ENCODE measurements around the gene LRRTM4. TPM values are rescaled to one million over a fixed set of nuclear protein-coding genes. Genes with fewer than 3 reads are reported as not detected.
"Not testable (repeated sequence)": the region's sequence is repeated elsewhere in the genome, so short reads cannot be mapped to it uniquely, and the experiment has no call there.

LRRTM4 gene
- polyA plus RNA-seq, 2 of the 4 experiments (the other 2 are of a cell fraction), result 0.03 TPM; not detected in 1

DNA sequence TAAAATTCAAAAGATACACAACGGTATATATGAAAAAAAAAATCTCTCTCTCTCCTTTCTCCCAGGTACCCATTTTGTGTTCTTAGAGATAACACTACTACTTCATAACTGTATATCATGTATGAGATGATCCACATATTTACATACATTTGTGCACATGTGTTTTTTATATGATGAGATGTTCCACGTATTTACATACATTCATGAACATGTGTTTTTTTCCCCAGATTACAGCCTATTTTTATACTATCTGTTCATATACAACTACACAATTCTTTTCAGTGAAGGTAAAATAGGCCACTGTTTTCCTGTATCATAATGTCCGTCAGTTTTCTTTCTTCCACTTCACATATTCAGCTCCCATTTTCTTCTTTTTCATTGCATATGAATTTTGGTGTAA, 808.9 kb downstream of the LRRTM4 start:
- no peaks in the 10 kb centered on the region for H3K4me1 ChIP-seq
- H3K27ac ChIP-seq, result no peak overlapping the region
- no peak overlapping the region for H3K4me3 ChIP-seq
- DNase-seq (ENCODE audit: low read depth in 1 of 2, low spot score in 1 of 2) (no peak), ATAC-seq (no peak), FAIRE-seq (no peak)
- no peak for TF ChIP-seq EHF (CRISPR knock-in tag; IDR thresholded peaks at IDR 0.05)
- TF ChIP-seq CHD2 (IDR thresholded peaks at IDR 0.05; ENCODE audit: low read length, partially characterized antibody), result no peak
- TF ChIP-seq EP300 (IDR thresholded peaks at IDR 0.05), result no peak
- no peak for TF ChIP-seq MAZ (IDR thresholded peaks at IDR 0.05; ENCODE audit: borderline replicate concordance, low read depth, low read length)
- no peak for TF ChIP-seq ESRRA (IDR thresholded peaks at IDR 0.05; ENCODE audit: borderline replicate concordance, low read length)
- TF ChIP-seq HDAC2 (IDR thresholded peaks at IDR 0.05), result no peak
- TF ChIP-seq, protein P1, sequence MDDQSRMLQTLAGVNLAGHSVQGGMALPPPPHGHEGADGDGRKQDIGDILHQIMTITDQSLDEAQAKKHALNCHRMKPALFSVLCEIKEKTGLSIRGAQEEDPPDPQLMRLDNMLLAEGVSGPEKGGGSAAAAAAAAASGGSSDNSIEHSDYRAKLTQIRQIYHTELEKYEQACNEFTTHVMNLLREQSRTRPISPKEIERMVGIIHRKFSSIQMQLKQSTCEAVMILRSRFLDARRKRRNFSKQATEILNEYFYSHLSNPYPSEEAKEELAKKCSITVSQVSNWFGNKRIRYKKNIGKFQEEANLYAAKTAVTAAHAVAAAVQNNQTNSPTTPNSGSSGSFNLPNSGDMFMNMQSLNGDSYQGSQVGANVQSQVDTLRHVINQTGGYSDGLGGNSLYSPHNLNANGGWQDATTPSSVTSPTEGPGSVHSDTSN (IDR thresholded peaks at IDR 0.05), result no peak
- no peak for TF ChIP-seq ZSCAN20 (CRISPR knock-in tag; IDR thresholded peaks at IDR 0.05)
- WGBS (ENCODE audit: missing lambda C conversion rate), result 6% methylated on average over 3 of the region's 3 CpGs
- no peak overlapping the region for H3K4me2 ChIP-seq
- ChIA-PET POLR2A (no interaction called here), CTCF (no interaction called here)
- peaks cover 10% of the 10 kb centered on the region for H3K9me3 ChIP-seq

DNA sequence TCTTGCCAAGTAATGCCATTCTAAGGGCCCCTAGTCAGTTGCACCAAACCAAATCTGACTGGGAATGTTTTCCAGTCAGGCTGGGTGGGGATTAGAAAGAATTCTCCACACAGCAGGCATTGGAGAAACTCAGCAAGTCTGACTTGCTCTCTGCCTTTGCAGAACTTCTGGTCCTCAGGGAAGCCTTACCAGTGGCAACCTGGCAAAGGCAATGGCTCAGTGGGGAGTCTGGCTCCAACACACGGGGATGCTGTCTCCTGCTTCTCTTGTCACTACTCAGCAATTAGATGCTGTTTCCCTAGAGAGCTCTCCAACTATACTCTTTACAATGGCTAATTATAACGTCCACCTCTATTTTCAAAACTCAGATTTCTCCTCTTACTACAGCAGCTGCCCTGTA, 810.7 kb downstream of the LRRTM4 start:
- no peak for TF ChIP-seq ZC3H11A (IDR thresholded peaks at IDR 0.05)
- no peak for TF ChIP-seq PHF8 (IDR thresholded peaks at IDR 0.05; ENCODE audit: borderline replicate concordance, low read depth)
- TF ChIP-seq KDM5A (IDR thresholded peaks at IDR 0.05), result no peak
- no peak for TF ChIP-seq RARB (CRISPR knock-in tag; IDR thresholded peaks at IDR 0.05)
- TF ChIP-seq, protein P2, sequence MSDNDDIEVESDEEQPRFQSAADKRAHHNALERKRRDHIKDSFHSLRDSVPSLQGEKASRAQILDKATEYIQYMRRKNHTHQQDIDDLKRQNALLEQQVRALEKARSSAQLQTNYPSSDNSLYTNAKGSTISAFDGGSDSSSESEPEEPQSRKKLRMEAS (IDR thresholded peaks at IDR 0.05), result no peak
- TF ChIP-seq, protein P3, sequence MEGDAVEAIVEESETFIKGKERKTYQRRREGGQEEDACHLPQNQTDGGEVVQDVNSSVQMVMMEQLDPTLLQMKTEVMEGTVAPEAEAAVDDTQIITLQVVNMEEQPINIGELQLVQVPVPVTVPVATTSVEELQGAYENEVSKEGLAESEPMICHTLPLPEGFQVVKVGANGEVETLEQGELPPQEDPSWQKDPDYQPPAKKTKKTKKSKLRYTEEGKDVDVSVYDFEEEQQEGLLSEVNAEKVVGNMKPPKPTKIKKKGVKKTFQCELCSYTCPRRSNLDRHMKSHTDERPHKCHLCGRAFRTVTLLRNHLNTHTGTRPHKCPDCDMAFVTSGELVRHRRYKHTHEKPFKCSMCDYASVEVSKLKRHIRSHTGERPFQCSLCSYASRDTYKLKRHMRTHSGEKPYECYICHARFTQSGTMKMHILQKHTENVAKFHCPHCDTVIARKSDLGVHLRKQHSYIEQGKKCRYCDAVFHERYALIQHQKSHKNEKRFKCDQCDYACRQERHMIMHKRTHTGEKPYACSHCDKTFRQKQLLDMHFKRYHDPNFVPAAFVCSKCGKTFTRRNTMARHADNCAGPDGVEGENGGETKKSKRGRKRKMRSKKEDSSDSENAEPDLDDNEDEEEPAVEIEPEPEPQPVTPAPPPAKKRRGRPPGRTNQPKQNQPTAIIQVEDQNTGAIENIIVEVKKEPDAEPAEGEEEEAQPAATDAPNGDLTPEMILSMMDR (IDR thresholded peaks at IDR 0.05), result no peak
- H3K4me1 ChIP-seq, result no peaks in the 10 kb centered on the region
- DNase-seq (ENCODE audit: low read depth in 1 of 2, low spot score in 1 of 2) (no peak), FAIRE-seq (no peak), ATAC-seq (no peak)
- WGBS (ENCODE audit: missing lambda C conversion rate), result 0% methylated on average over 2 of the region's 2 CpGs
- H3K4me3 ChIP-seq, result no peak overlapping the region
- H3K9me3 ChIP-seq, result peaks cover 10% of the 10 kb centered on the region
- CTCF ChIA-PET, result no interaction called here
- no peak overlapping the region for H3K4me2 ChIP-seq
- POLR2A ChIA-PET, result no interaction called here
- H3K27ac ChIP-seq, result no peak overlapping the region

DNA sequence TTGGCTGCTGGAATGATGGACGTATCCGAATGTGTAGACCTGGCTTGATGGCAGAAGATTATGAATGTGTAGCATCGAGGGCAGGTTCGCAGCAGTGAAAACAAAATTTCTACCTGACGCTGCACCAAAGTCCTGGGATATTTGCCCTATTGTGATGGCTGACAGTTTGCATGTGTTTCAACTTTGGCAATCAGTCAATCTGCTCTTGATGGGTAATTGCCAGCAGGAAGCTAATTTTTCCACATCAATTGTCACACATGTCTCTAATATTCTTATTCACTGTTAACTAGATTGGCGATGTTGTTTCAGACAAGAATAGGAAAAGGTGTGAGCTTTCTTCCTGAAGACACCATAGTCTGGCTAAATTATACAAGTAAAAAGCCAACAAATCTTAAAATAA, 821.3 kb downstream of the LRRTM4 start:
- Histone ChIP-seq H3K4me3 (no peak overlapping the region), H3K27ac (no peak overlapping the region), H3K9me3 (no peaks in the 10 kb centered on the region; the same call in 2 of the 3 replicates), H3K4me1 (no peaks in the 10 kb centered on the region), H3K4me2 (no peak overlapping the region)
- POLR2A ChIA-PET, result no interaction called here
- CTCF ChIA-PET, result no interaction called here
- no peak for TF ChIP-seq ZC3H11A (IDR thresholded peaks at IDR 0.05)
- TF ChIP-seq BHLHE40 (IDR thresholded peaks at IDR 0.05; ENCODE audit: low read depth, low read length), result no peak
- no peak for TF ChIP-seq ZSCAN20 (CRISPR knock-in tag; IDR thresholded peaks at IDR 0.05)
- TF ChIP-seq POLR2AphosphoS2 (conservative IDR thresholded peaks at IDR 0.05; ENCODE audit: low read length), result no peak
- TF ChIP-seq NR3C1 (IDR thresholded peaks at IDR 0.05), result no peak
- no peak for TF ChIP-seq FOSB (CRISPR knock-in tag; IDR thresholded peaks at IDR 0.05)
- DNase-seq (ENCODE audit: low read depth in 1 of 2, low spot score in 1 of 2) (no peak), FAIRE-seq (no peak), ATAC-seq (no peak)
- 19% methylated on average over 6 of the region's 6 CpGs for WGBS (ENCODE audit: missing lambda C conversion rate)

DNA sequence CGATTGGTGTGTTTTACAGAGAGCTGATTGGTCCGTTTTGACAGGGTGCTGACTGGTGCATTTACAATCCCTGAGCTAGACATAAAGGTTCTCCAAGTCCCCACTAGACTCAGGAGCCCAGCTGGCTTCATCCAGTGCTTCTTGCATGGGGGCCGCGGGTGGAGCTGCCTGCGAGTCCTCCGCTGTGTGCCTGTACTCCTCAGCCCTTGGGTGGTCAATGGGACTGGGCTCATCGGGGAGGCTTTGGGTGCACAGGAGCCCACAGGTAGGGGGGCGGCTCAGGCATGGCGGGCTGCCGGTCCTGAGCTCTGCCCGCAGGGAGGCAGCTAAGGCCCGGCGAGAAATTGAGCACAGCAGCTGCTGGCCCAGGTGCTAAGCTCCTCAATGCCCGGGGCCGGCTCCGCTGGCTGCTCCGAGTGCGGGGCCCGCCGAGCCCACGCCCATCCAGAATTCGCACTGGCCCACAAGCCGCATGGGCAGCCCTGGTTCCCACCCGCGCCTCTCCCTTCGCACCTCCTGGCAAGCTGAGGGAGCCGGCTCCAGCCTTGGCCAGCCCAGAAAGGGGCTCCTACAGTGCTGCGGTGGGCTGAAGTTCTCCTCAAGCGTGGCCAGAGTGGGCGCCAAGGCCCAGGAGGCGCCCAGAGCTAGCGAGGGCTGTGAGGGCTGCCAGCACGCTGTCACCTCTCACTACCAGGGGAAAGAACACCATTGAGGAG, 824.0 kb downstream of the LRRTM4 start:
- FAIRE-seq; DNase-seq (ENCODE audit: low read depth in 1 of 2, low spot score in 1 of 2); ATAC-seq; H3K4me2 ChIP-seq; H3K4me3 ChIP-seq; CTCF ChIA-PET; H3K4me1 ChIP-seq; POLR2A ChIA-PET; H3K9me3 ChIP-seq; H3K27ac ChIP-seq: not testable (repeated sequence)
- 50% methylated on average over 27 of the region's 33 CpGs for WGBS (ENCODE audit: missing lambda C conversion rate)

Small RNAs within 50 kb of the gene (small RNA-seq; reads per million reads assigned to genes)
- 0 to 0.26 (median 0) reads per million in 6 experiments for gene RNA5SP98
